Heart left ventricle (tissue), 16 donors: ENCODE data around the gene CKLF. TPM values are rescaled to one million over a fixed set of nuclear protein-coding genes. Genes with fewer than 3 reads are reported as not detected.
A peak's percentile ranks its signal among the peaks of the same experiment; 100 is the strongest.

Experiments
- ATAC-seq, 4 donors: fragments of 200-7000 bp; cut with Tn5 transposase; one replicate each; pipeline ENCODE4 v1.9.1; 2020 to 2022; ENCODE audit warnings: moderate library complexity in 4 of 4, mild to moderate bottlenecking in 3 of 4, moderate number of reproducible peaks in 1 of 4
- DNase-seq, 5 donors: peaks; one replicate each; pipeline ENCODE4 v3.0.0-alpha.2; 2020
- H3K27ac ChIP-seq, 12 donors: fragments of 200-600 bp; sonication (generic) in 4 of 12; one replicate each; pipeline versions ENCODE4 v1.5.0 to v1.8.0; 2016 to 2022; ENCODE audit warnings: mild to moderate bottlenecking in 2 of 12
- H3K27me3 ChIP-seq, 9 donors: fragments of 200-600 bp; sonication (generic) in 2 of 9; one replicate each; pipeline versions ENCODE4 v1.5.1 to v1.8.0; 2016 to 2022; ENCODE audit warnings: mild to moderate bottlenecking in 3 of 9
- H3K36me3 ChIP-seq, 9 donors: fragments of 200-600 bp; sonication (generic) in 2 of 9; one replicate each; pipeline versions ENCODE4 v1.5.0 to v1.8.0; 2018 to 2022; ENCODE audit warnings: mild to moderate bottlenecking in 2 of 9
- H3K4me1 ChIP-seq, 12 donors: fragments of 200-600 bp; sonication (generic) in 4 of 12; one replicate each; pipeline versions ENCODE4 v1.5.0 to v1.8.0; 2016 to 2022; ENCODE audit warnings: mild to moderate bottlenecking in 3 of 12
- H3K4me3 ChIP-seq, 12 donors: fragments of 200-600 bp; sonication (generic) in 4 of 12; one replicate each; pipeline versions ENCODE4 v1.5.0 to v1.8.0; 2017 to 2022; ENCODE audit warnings: mild to moderate bottlenecking in 9 of 12, moderate library complexity in 4 of 12
- H3K9me3 ChIP-seq, 12 donors: fragments of 200-600 bp; sonication (generic) in 4 of 12; one replicate each; pipeline versions ENCODE4 v1.5.0 to v1.8.0; 2016 to 2022; ENCODE audit warnings: mild to moderate bottlenecking in 1 of 12
- POLR2A ChIP-seq, 2 donors: fragments of 450-650 bp; IDR thresholded peaks; one replicate each; pipeline ENCODE4 v1.6.1; 2017; ENCODE audit warnings: antibody characterized with exemption in 2 of 2, mild to moderate bottlenecking in 2 of 2, moderate library complexity in 2 of 2
- WGBS, 4 donors: extraction: QIAGEN DNeasy Blood & Tissue Kit in 2 of 4; methylation state at CpG; one replicate each; pipeline versions ENCODE4 v1.1.5 to v1.1.7; 2013 to 2018; 5-methylcytosine and 5-hydroxymethylcytosine counted together
- intact Hi-C, 10 donors: fragments of 100-400 bp; cut with DNase I; formaldehyde crosslinking; loops; one replicate each; pipeline versions ENCODE4 v1.11.1 to v1.14.2; 2022
- polyA plus RNA-seq, 2 donors: library from polyadenylated mRNA; stranded (reverse); fragments of 200-250 nt; gene quantifications; one replicate each; pipeline ENCODE4 v1.2.3, GENCODE V29; 2013
- total RNA-seq, 9 donors: library from RNA; depleted of rRNA in 2 of 9; stranded (reverse); fragments of >200 nt in 2 of 9; fragmentation: NEBNext Ultra II Directional in 3 of 9; extraction: Animal tissue kit (Norgen Biotek cat#: 25700) in 3 of 9; gene quantifications; one replicate each; pipeline versions ENCODE4 v1.1.0 to v1.2.4, GENCODE V29; 2016 to 2023
- TF ChIP-seq, protein P1 (sequence below), 12 donors: fragments of 200-600 bp; sonication (generic) in 4 of 12; IDR thresholded peaks; one replicate each; pipeline versions ENCODE4 v1.5.0 to v1.8.0; 2018 to 2022; ENCODE audit warnings: antibody characterized with exemption in 12 of 12, mild to moderate bottlenecking in 5 of 12
- donor health status: ischemic (EF 13 %, LVEDD 7.1; RV severe dilation, severe dysfunction).
- donor health status: healthy with polysubstance abuse.
- donor health status: DM: no; HTN: yes; CAD: no.
- donor health status: DM: no; HTN: no; CAD: no.
- donor health status: ischemic (EF 25% LVEDD 6.9; RV normal size, moderate dysfunction).
- donor health status: ischemic (EF 25% LVEDD 5.7; RV mildly dilated, moderate dysfunction).
- donor health status: healthy.
- donor health status: DM: yes; HTN: yes; CAD: no.
- donor health status: ischemic (EF 35%, LVEDD 5.7; RV mildly dilated, moderate dysfunction).
- donor health status: nonischemic (EF 11% LVEDD 7.7; RV severe dilation, severe dysfunction).
- donor health status: DM: yes; HTN: yes; CAD: no.
- donor health status: PGD.
- donor health status: ischemic (EF 29% LVEDD 5.4; RV normal size, mild dysfunction).
- donor health status: nonischemic (EF 23%, LVEDD 6.1; RV moderate dilation, normal function).

CKLF gene
- total and polyA plus RNA-seq, 11 donors = 4.1 to 28.9 (median 6.4) TPM

DNA sequence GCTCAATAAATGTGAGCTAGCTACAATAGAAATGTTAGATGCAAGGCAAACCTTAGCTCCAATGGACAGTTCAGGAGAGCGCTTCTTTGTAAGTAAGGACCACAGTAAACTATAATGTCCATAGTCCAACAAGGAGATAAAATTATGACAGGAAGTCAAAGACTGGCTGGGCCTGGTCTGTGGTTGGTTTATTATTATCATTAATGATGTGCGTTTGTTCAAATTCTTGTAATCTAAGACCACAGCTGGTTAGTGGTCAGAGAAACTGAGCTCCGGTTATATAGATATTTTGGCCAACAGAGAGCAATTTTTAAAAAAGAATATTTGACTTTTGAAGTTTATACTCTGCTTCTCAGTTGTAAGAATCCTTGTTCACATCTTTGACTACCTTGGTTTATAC lies 22.2 kb downstream of the CKLF start:
- intact Hi-C loops = no loop called here
- H3K36me3 ChIP-seq = no peaks in the 10 kb centered on the region
- no peaks in the 10 kb centered on the region for H3K9me3 ChIP-seq
- ATAC-seq = no peak
- H3K27me3 ChIP-seq = peaks cover 0 to 21% (median 12%) of the 10 kb centered on the region in 9 donors
- H3K27ac ChIP-seq = no peak overlapping the region
- TF ChIP-seq POLR2A (IDR thresholded peaks at IDR 0.05) = no peak
- TF ChIP-seq, protein P1, sequence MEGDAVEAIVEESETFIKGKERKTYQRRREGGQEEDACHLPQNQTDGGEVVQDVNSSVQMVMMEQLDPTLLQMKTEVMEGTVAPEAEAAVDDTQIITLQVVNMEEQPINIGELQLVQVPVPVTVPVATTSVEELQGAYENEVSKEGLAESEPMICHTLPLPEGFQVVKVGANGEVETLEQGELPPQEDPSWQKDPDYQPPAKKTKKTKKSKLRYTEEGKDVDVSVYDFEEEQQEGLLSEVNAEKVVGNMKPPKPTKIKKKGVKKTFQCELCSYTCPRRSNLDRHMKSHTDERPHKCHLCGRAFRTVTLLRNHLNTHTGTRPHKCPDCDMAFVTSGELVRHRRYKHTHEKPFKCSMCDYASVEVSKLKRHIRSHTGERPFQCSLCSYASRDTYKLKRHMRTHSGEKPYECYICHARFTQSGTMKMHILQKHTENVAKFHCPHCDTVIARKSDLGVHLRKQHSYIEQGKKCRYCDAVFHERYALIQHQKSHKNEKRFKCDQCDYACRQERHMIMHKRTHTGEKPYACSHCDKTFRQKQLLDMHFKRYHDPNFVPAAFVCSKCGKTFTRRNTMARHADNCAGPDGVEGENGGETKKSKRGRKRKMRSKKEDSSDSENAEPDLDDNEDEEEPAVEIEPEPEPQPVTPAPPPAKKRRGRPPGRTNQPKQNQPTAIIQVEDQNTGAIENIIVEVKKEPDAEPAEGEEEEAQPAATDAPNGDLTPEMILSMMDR (IDR thresholded peaks at IDR 0.05) = no peak
- WGBS, 4 donors = 85 to 96% (median 88%) methylated on average over 3 of the region's 3 CpGs
- no peak overlapping the region for H3K4me3 ChIP-seq
- H3K4me1 ChIP-seq = peaks cover 0 to 36% (median 13%) of the 10 kb centered on the region in 12 donors
- no peak for DNase-seq

GRCh38 chr16:66575060-66575459 lies 22.7 kb downstream of the CKLF start:
- Histone ChIP-seq H3K36me3 (no peaks in the 10 kb centered on the region), H3K27ac (no peak overlapping the region), H3K27me3 (peaks cover 0 to 26% (median 12%) of the 10 kb centered on the region in 9 donors), H3K9me3 (no peaks in the 10 kb centered on the region), H3K4me3 (no peak overlapping the region), H3K4me1 (peaks cover 0 to 32% (median 13%) of the 10 kb centered on the region in 12 donors)
- ATAC-seq (no peak), DNase-seq (no peak)
- 97 to 98% (median 97%) methylated on average over 3 of the region's 3 CpGs for WGBS, 4 donors
- TF ChIP-seq POLR2A (IDR thresholded peaks at IDR 0.05) = no peak
- TF ChIP-seq, protein P1 (IDR thresholded peaks at IDR 0.05) = no peak
- intact Hi-C loops = no loop called here

GRCh38 chr16:66576296-66576695 lies 23.9 kb downstream of the CKLF start:
- DNase-seq = no peak
- 59 to 68% (median 66%) methylated on average over 5 of the region's 5 CpGs for WGBS, 4 donors
- Histone ChIP-seq H3K4me3 (no peak overlapping the region), H3K36me3 (no peaks in the 10 kb centered on the region), H3K9me3 (no peaks in the 10 kb centered on the region), H3K4me1 (peaks cover 0 to 38% (median 16%) of the 10 kb centered on the region in 12 donors), H3K27ac (no peak overlapping the region), H3K27me3 (peaks cover 0 to 26% (median 12%) of the 10 kb centered on the region in 9 donors)
- no peak for TF ChIP-seq POLR2A (IDR thresholded peaks at IDR 0.05)
- TF ChIP-seq, protein P1 (IDR thresholded peaks at IDR 0.05) = no peak
- intact Hi-C loops = no loop called here
- peak in 3 of 4 donors; percentile 33 to 65 (median 53) for ATAC-seq

DNA sequence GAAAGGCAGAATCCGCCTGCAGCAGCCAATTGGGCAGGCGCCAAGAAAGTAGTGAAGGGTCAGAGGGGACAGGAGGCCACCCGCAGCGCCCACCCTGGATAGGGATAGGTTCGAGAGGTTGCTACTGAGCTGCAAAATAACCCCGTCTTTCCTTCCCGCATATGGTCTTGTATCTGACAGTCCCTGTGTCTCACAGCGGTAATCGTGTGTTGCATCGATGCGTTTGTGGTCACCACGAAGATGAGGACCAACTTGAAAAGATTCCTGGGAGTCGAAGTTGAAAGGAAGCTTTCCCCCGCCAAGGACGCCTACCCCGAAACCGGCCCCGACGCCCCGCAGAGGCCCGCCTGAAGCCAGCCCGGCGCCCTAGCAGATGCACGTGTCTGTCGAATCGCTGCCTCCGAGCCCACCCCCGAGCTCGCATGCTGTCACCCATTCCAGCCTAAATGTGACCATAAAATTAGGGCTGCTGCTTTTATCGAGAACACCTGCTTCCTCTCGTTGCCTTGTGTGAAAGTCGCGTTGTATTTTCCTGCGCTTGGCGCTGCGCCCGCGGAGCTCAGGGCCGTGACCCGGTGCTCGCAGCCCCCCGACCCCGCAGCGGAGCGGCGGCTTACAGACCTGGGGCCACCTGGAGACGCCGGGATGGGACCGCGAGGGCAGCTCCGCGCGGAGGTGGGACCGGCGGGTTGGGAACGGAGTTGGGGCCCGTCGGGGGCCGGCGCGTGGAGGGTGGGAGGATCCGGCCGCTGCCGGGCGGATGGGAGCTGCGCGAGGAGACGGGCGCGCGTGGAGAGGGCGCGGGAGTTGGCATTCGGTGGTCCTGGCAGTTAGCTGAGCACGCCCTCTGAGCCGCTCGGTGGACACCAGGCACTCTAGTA lies 26.5 kb downstream of the CKLF start, which contains the start of gene CMTM2:
TSS of gene CMTM2 (plus strand) at position 813 of the 881 bp plus-strand sequence. CDS start 145 bp downstream, outside the sequence.
- Histone ChIP-seq H3K36me3 (no peaks in the 10 kb centered on the region), H3K27me3 (peaks cover 0 to 26% (median 12%) of the 10 kb centered on the region in 9 donors), H3K27ac (no peak within 1 kb of the TSS), H3K4me3 (peak within 1 kb of the TSS in 10 of 12 donors; percentile 21 to 53 (median 40)), H3K9me3 (no peaks in the 10 kb centered on the region), H3K4me1 (peaks cover 0 to 42% (median 16%) of the 10 kb centered on the region in 12 donors)
- intact Hi-C loops = no loop called here
- TF ChIP-seq, protein P1 (IDR thresholded peaks at IDR 0.05) = no peak
- no peak for TF ChIP-seq POLR2A (IDR thresholded peaks at IDR 0.05)
- peak in 2 of 4 donors; percentile 20 to 26 for ATAC-seq
- WGBS, 4 donors = 18 to 45% (median 25%) methylated on average over 25 to 77 of the region's 77 CpGs
- DNase-seq = peak in 1 of 5 donors; percentile 61
